Measurements from ENCODE around the gene RXFP1. TPM values are rescaled to one million over a fixed set of nuclear protein-coding genes. Genes with fewer than 3 reads are reported as not detected.

The RXFP1 gene
- total RNA-seq, 2 donors from 2014 or later, result 0.24 to 0.37 TPM

- no peak for TF ChIP-seq CTCF (IDR thresholded peaks at IDR 0.05)
- no peak overlapping the region for H3K27ac ChIP-seq
- intact Hi-C loops (cut with DNase I), result no loop called here
- H3K9me3 ChIP-seq, result no peaks in the 10 kb centered on the region
- H3K36me3 ChIP-seq, result no peaks in the 10 kb centered on the region
- no peak overlapping the region for H3K9ac ChIP-seq (ENCODE audit: low read depth in 2 of 2, low read length in 2 of 2)
- H3K27me3 ChIP-seq, result no peaks in the 10 kb centered on the region
- no peak for DNase-seq
- H3K4me1 ChIP-seq, result no peaks in the 10 kb centered on the region
- no peak overlapping the region for H3K4me3 ChIP-seq
These were observed 83.7 kb downstream of the RXFP1 start for GRCh38 chr4:158605393-158605792.

GRCh38 chr4:158606969-158607368 is 85.3 kb downstream of the RXFP1 start:
- no peak for DNase-seq
- no peaks in the 10 kb centered on the region for H3K27me3 ChIP-seq
- intact Hi-C loops (cut with DNase I), result no loop called here
- TF ChIP-seq CTCF (IDR thresholded peaks at IDR 0.05), result no peak
- no peaks in the 10 kb centered on the region for H3K9me3 ChIP-seq
- H3K36me3 ChIP-seq, result no peaks in the 10 kb centered on the region
- no peak overlapping the region for H3K4me3 ChIP-seq
- no peak overlapping the region for H3K27ac ChIP-seq
- no peak overlapping the region for H3K9ac ChIP-seq (ENCODE audit: low read depth in 2 of 2, low read length in 2 of 2)
- H3K4me1 ChIP-seq, result no peaks in the 10 kb centered on the region

GRCh38 chr4:158609116-158609515 is 87.4 kb downstream of the RXFP1 start:
- no peak for TF ChIP-seq CTCF (IDR thresholded peaks at IDR 0.05)

GRCh38 chr4:158610790-158611189 is 89.1 kb downstream of the RXFP1 start:
- TF ChIP-seq CTCF (IDR thresholded peaks at IDR 0.05), result no peak
- Histone ChIP-seq H3K27ac (no peak overlapping the region), H3K9me3 (no peaks in the 10 kb centered on the region), H3K4me1 (no peaks in the 10 kb centered on the region), H3K27me3 (no peaks in the 10 kb centered on the region), H3K9ac (ENCODE audit: low read depth in 2 of 2, low read length in 2 of 2) (no peak overlapping the region), H3K36me3 (no peaks in the 10 kb centered on the region), H3K4me3 (no peak overlapping the region)
- intact Hi-C loops (cut with DNase I), result no loop called here
- no peak for DNase-seq

More at GRCh38 chr4:158609116-158609515, 87.4 kb downstream of the RXFP1 start:
- Histone ChIP-seq H3K9me3 (no peaks in the 10 kb centered on the region), H3K27ac (no peak overlapping the region), H3K9ac (ENCODE audit: low read depth in 2 of 2, low read length in 2 of 2) (no peak overlapping the region), H3K4me1 (no peaks in the 10 kb centered on the region), H3K4me3 (no peak overlapping the region), H3K27me3 (no peaks in the 10 kb centered on the region), H3K36me3 (no peaks in the 10 kb centered on the region)
- intact Hi-C loops (cut with DNase I), result no loop called here
- no peak for DNase-seq

GRCh38 chr4:158613046-158613445 is 91.4 kb downstream of the RXFP1 start:
- no peaks in the 10 kb centered on the region for H3K36me3 ChIP-seq
- intact Hi-C loops (cut with DNase I), result no loop called here
- TF ChIP-seq CTCF (IDR thresholded peaks at IDR 0.05), result no peak

GRCh38 chr4:158617956-158618355 is 96.3 kb downstream of the RXFP1 start:
- no peak for TF ChIP-seq CTCF (IDR thresholded peaks at IDR 0.05)
- no peak for DNase-seq
- Histone ChIP-seq H3K36me3 (no peaks in the 10 kb centered on the region), H3K9me3 (no peaks in the 10 kb centered on the region), H3K4me3 (no peak overlapping the region), H3K4me1 (no peaks in the 10 kb centered on the region), H3K27ac (no peak overlapping the region), H3K27me3 (no peaks in the 10 kb centered on the region), H3K9ac (ENCODE audit: low read depth in 2 of 2, low read length in 2 of 2) (no peak overlapping the region)
- intact Hi-C loops (cut with DNase I), result no loop called here

More at GRCh38 chr4:158613046-158613445, 91.4 kb downstream of the RXFP1 start:
- H3K27me3 ChIP-seq, result no peaks in the 10 kb centered on the region
- H3K4me3 ChIP-seq, result no peak overlapping the region
- no peak overlapping the region for H3K27ac ChIP-seq
- H3K4me1 ChIP-seq, result no peaks in the 10 kb centered on the region
- no peak for DNase-seq
- H3K9ac ChIP-seq (ENCODE audit: low read depth in 2 of 2, low read length in 2 of 2), result no peak overlapping the region
- no peaks in the 10 kb centered on the region for H3K9me3 ChIP-seq

Data from colonic mucosa (tissue), 4 donors.